Measurements from ENCODE around the gene PYGL.

GRCh38 chr14:50937800-50938199, 6.5 kb downstream of the PYGL start:
- TF ChIP-seq CTCF (IDR thresholded peaks at IDR 0.05): no peak
- no peak for TF ChIP-seq POLR2A (IDR thresholded peaks at IDR 0.05)
